ENCODE measurements around the gene DNAH5. TPM values are rescaled to one million over a fixed set of nuclear protein-coding genes. Genes with fewer than 3 reads are reported as not detected.

Gene DNAH5
- total and polyA plus RNA-seq, 2 donors (not counting 1 experiment from before 2014, with no cell fraction given) = not detected

DNA sequence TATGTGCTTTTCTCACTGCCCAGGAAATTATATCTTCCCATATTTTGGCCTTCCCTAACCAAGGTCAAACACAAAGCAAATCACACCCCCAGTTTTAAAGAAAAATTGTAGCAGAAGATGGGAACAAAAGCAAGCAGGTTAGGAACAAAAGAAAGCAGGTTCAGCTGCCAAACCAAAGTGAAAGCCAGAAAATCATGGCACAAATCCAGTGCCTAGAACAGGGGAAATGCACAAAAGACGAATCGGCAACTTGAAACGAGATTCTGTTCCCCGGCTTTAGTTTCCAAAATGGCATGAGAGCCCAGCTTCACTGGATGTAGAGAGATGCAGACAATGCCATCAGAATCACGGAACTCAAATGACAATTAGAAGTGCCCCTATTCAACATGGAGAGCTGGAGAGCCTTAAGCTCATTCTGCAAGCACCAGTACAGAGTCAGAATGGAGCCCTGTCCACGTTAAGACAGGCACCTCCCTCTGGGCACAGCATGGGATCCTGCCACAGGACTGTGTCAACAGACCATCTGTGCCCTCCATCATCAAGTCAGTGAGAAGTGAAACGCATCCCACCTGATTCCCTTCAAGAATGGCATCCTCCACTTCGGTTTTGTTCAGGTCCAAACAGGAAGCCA, 13.8 kb downstream of the DNAH5 start:
- ATAC-seq (ENCODE audit: low read depth) = no peak
- H2AFZ ChIP-seq (ENCODE audit: insufficient read depth, low read depth, low read length, poor library complexity, severe bottlenecking) = no peak overlapping the region
- peaks cover 9% of the 10 kb centered on the region for H3K9me3 Mint-ChIP-seq (ENCODE audit: insufficient read depth)

DNA sequence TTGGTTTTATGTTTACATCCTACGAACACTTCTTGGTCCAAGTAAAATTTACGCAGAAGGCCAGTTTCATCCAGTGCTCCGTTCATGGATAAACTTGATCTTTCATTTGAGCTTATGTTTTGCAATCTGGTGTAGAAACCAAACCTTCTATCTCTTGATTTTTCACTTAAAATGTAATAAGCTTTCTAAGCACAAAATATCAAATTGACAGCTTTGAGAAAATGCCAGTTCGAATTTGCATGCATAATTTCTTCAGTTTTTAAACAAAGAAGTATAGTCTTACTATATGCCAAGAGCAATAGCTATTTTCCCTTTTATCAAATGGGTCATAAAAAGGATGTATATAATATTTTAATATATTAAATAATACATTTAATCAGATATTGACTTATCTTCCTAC, 17.8 kb downstream of the DNAH5 start:
- no peak overlapping the region for H3K4me3 ChIP-seq (ENCODE audit: control extremely low read depth in 1 of 5, extremely low read depth in 1 of 5, insufficient read depth in 1 of 5, low read depth in 2 of 5, low read length in 4 of 5)
- WGBS (ENCODE audit: insufficient coverage) = no CpG with 5 or more reads among the region's 4 CpGs
- no peaks in the 10 kb centered on the region for H3K4me1 ChIP-seq (ENCODE audit: control insufficient read depth in 2 of 2, insufficient read depth in 2 of 2, low read length in 2 of 2)
- H3K79me2 ChIP-seq (ENCODE audit: control insufficient read depth, insufficient read depth, low read length) = no peaks in the 10 kb centered on the region
- no peak for TF ChIP-seq EZH2 (IDR thresholded peaks at IDR 0.05; ENCODE audit: borderline replicate concordance, insufficient read depth, low read depth, low read length, poor library complexity, severe bottlenecking)
- TF ChIP-seq, protein P1, sequence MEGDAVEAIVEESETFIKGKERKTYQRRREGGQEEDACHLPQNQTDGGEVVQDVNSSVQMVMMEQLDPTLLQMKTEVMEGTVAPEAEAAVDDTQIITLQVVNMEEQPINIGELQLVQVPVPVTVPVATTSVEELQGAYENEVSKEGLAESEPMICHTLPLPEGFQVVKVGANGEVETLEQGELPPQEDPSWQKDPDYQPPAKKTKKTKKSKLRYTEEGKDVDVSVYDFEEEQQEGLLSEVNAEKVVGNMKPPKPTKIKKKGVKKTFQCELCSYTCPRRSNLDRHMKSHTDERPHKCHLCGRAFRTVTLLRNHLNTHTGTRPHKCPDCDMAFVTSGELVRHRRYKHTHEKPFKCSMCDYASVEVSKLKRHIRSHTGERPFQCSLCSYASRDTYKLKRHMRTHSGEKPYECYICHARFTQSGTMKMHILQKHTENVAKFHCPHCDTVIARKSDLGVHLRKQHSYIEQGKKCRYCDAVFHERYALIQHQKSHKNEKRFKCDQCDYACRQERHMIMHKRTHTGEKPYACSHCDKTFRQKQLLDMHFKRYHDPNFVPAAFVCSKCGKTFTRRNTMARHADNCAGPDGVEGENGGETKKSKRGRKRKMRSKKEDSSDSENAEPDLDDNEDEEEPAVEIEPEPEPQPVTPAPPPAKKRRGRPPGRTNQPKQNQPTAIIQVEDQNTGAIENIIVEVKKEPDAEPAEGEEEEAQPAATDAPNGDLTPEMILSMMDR (IDR thresholded peaks at IDR 0.05) = no peak
- CTCF ChIA-PET = no interaction called here
- H3K27ac Mint-ChIP-seq = no peak overlapping the region
- H3K27me3 Mint-ChIP-seq = peaks cover 5% of the 10 kb centered on the region
- no peaks in the 10 kb centered on the region for H3K9me3 Mint-ChIP-seq (ENCODE audit: insufficient read depth)
- H3K27me3 ChIP-seq (replicated peaks in 1 of 4; ENCODE audit: control extremely low read depth in 1 of 4, control insufficient read depth in 3 of 4, insufficient read depth in 4 of 4, low read length in 3 of 4) = no peaks in the 10 kb centered on the region
- H3K4me3 Mint-ChIP-seq = no peak overlapping the region
- H4K20me1 ChIP-seq (ENCODE audit: control insufficient read depth, insufficient read depth, low read length, poor library complexity, severe bottlenecking) = no peaks in the 10 kb centered on the region
- H3K9ac ChIP-seq (ENCODE audit: low read length) = no peak overlapping the region
- no peak for DNase-seq
- no peaks in the 10 kb centered on the region for H3K36me3 ChIP-seq (replicated peaks in 1 of 2; ENCODE audit: control extremely low read depth in 1 of 2, control insufficient read depth in 1 of 2, extremely low read depth in 1 of 2, insufficient read depth in 2 of 2, low read length in 1 of 2)
- no peaks in the 10 kb centered on the region for H3K4me1 Mint-ChIP-seq
- no peak overlapping the region for H3K27ac ChIP-seq (ENCODE audit: low read length in 2 of 2)
- intact Hi-C loops (cut with micrococcal nuclease) = no loop called here
- no peak for ATAC-seq (ENCODE audit: low read depth)
- H3K9me3 ChIP-seq (ENCODE audit: control extremely low read depth in 1 of 3, control insufficient read depth in 2 of 3, insufficient read depth in 1 of 3, low read length in 2 of 3) = peaks cover 0 to 3% (median 0%) of the 10 kb centered on the region in 3 donors
- no peak overlapping the region for H3K4me2 ChIP-seq (replicated peaks; ENCODE audit: low read depth, low read length, poor library complexity, severe bottlenecking)
- POLR2A ChIA-PET = no interaction called here
- no peak overlapping the region for H2AFZ ChIP-seq (ENCODE audit: insufficient read depth, low read depth, low read length, poor library complexity, severe bottlenecking)

More for the DNA sequence above, 13.8 kb downstream of the DNAH5 start:
- Histone ChIP-seq H3K27me3 (replicated peaks in 1 of 4; ENCODE audit: control extremely low read depth in 1 of 4, control insufficient read depth in 3 of 4, insufficient read depth in 4 of 4, low read length in 3 of 4) (no peaks in the 10 kb centered on the region), H3K4me3 (ENCODE audit: control extremely low read depth in 1 of 5, extremely low read depth in 1 of 5, insufficient read depth in 1 of 5, low read depth in 2 of 5, low read length in 4 of 5) (no peak overlapping the region), H3K9ac (ENCODE audit: low read length) (no peak overlapping the region), H3K4me1 (ENCODE audit: control insufficient read depth in 2 of 2, insufficient read depth in 2 of 2, low read length in 2 of 2) (no peaks in the 10 kb centered on the region), H3K4me2 (replicated peaks; ENCODE audit: low read depth, low read length, poor library complexity, severe bottlenecking) (no peak overlapping the region), H3K36me3 (replicated peaks in 1 of 2; ENCODE audit: control extremely low read depth in 1 of 2, control insufficient read depth in 1 of 2, extremely low read depth in 1 of 2, insufficient read depth in 2 of 2, low read length in 1 of 2) (no peaks in the 10 kb centered on the region), H4K20me1 (ENCODE audit: control insufficient read depth, insufficient read depth, low read length, poor library complexity, severe bottlenecking) (no peaks in the 10 kb centered on the region), H3K27ac (ENCODE audit: low read length in 2 of 2) (no peak overlapping the region), H3K9me3 (ENCODE audit: control extremely low read depth in 1 of 3, control insufficient read depth in 2 of 3, insufficient read depth in 1 of 3, low read length in 2 of 3) (peaks cover 0 to 7% (median 4%) of the 10 kb centered on the region in 3 donors), H3K79me2 (ENCODE audit: control insufficient read depth, insufficient read depth, low read length) (no peaks in the 10 kb centered on the region)
- no peak overlapping the region for H3K4me3 Mint-ChIP-seq
- H3K27me3 Mint-ChIP-seq = peaks cover 5% of the 10 kb centered on the region
- no peaks in the 10 kb centered on the region for H3K4me1 Mint-ChIP-seq
- POLR2A ChIA-PET = no interaction called here
- intact Hi-C loops (cut with micrococcal nuclease) = no loop called here
- TF ChIP-seq EZH2 (IDR thresholded peaks at IDR 0.05; ENCODE audit: borderline replicate concordance, insufficient read depth, low read depth, low read length, poor library complexity, severe bottlenecking) = no peak
- TF ChIP-seq, protein P1 (IDR thresholded peaks at IDR 0.05) = no peak
- CTCF ChIA-PET = no interaction called here
- 78% methylated on average over 7 of the region's 8 CpGs for WGBS (ENCODE audit: insufficient coverage)
- DNase-seq = no peak
- no peak overlapping the region for H3K27ac Mint-ChIP-seq
